K562 (cell line): ENCODE measurements around the gene BRWD1. TPM values are rescaled to one million over a fixed set of nuclear protein-coding genes. Genes with fewer than 3 reads are reported as not detected.

Source experiments
- ARNT ChIP-seq, 2 experiments: fragments of 450-650 bp; IDR thresholded peaks; 2 replicates each; pipeline ENCODE4 v1.6.1; 2016; ENCODE audit warnings: mild to moderate bottlenecking in 1 of 2
- BRF2 ChIP-seq: IDR thresholded peaks from 3 replicates; pipeline ENCODE4 v1.6.1; 2011; ENCODE audit warnings: borderline replicate concordance, mild to moderate bottlenecking; ENCODE audit not compliant: insufficient read length, insufficient read depth
- C11orf30 ChIP-seq: fragments of 450-650 bp; IDR thresholded peaks from 2 replicates; pipeline ENCODE4 v1.6.1; 2016; ENCODE audit warnings: low read depth, mild to moderate bottlenecking
- CBFA2T2 ChIP-seq: fragments of 450-650 bp; conservative IDR thresholded peaks from 2 replicates; pipeline ENCODE4 v1.6.1; 2017; ENCODE audit warnings: mild to moderate bottlenecking
- CCNT2 ChIP-seq: IDR thresholded peaks from 2 replicates; pipeline ENCODE4 v1.6.1; 2011; ENCODE audit warnings: borderline replicate concordance, low read depth, mild to moderate bottlenecking, moderate library complexity, mixed read lengths, low read length; ENCODE audit not compliant: insufficient read length; ENCODE audit errors: extremely low read depth
- CUX1 ChIP-seq: fragments of 200-800 bp; sonication (Bioruptor generic); IDR thresholded peaks from 2 replicates; pipeline ENCODE4 v1.6.1; 2016; ENCODE audit warnings: missing genetic modification characterization, missing compliant biosample characterization
- DMBX1 ChIP-seq: fragments of 250-450 bp; sonication (Bioruptor Pico); IDR thresholded peaks from 2 replicates; pipeline ENCODE4 v1.8.0; 2022; ENCODE audit warnings: inconsistent platforms, mild to moderate bottlenecking, moderate library complexity, borderline replicate concordance
- ELF4 ChIP-seq: fragments of 450-650 bp; formaldehyde crosslinking; IDR thresholded peaks from 2 replicates; pipeline ENCODE4 v1.4.0; 2022; ENCODE audit warnings: missing genetic modification characterization
- ERF ChIP-seq: fragments of 450-650 bp; formaldehyde crosslinking; IDR thresholded peaks from 2 replicates; pipeline ENCODE4 v1.4.0; 2020; ENCODE audit warnings: mild to moderate bottlenecking, mixed read lengths
- HCFC1 ChIP-seq: IDR thresholded peaks from 2 replicates; pipeline ENCODE4 v1.6.1; 2012; ENCODE audit warnings: low read depth, low read length, improper control_type of control experiment
- HDAC2 ChIP-seq: fragments of 450-650 bp; IDR thresholded peaks from 2 replicates; pipeline ENCODE4 v1.6.1; 2016; ENCODE audit warnings: mild to moderate bottlenecking
- MEF2D ChIP-seq: conservative IDR thresholded peaks from 2 replicates; pipeline ENCODE4 v1.6.1; 2016; ENCODE audit warnings: low read depth, missing genetic modification characterization, missing compliant biosample characterization
- SREBF2 ChIP-seq: sonication (generic); formaldehyde crosslinking; IDR thresholded peaks from 2 replicates; pipeline ENCODE4 v1.4.0; 2020; ENCODE audit warnings: mild to moderate bottlenecking, missing genetic modification reagents
- TARDBP ChIP-seq: fragments of 450-650 bp; IDR thresholded peaks from 2 replicates; pipeline ENCODE4 v1.6.1; 2016
- TCF3 ChIP-seq: sonication (generic); formaldehyde crosslinking; IDR thresholded peaks from 2 replicates; pipeline ENCODE4 v1.4.0; 2020; ENCODE audit warnings: mild to moderate bottlenecking, missing genetic modification reagents
- TRIM24 ChIP-seq, 2 experiments: fragments of 450-650 bp; IDR thresholded peaks; 2 replicates each; pipeline ENCODE4 v1.6.1; 2016
- U2AF1 ChIP-seq: fragments of 200-400 bp; formaldehyde crosslinking; optimal IDR thresholded peaks from 2 replicates; pipeline ENCODE3; 2017; ENCODE audit warnings: mild to moderate bottlenecking, low read depth, low read length, moderate library complexity
- ZFP1 ChIP-seq: fragments of 450-650 bp; formaldehyde crosslinking; IDR thresholded peaks from 2 replicates; pipeline ENCODE4 v1.4.0; 2020; ENCODE audit warnings: mild to moderate bottlenecking, mixed read lengths
- ZNF347 ChIP-seq: fragments of 450-650 bp; formaldehyde crosslinking; IDR thresholded peaks from 2 replicates; pipeline ENCODE4 v1.4.0; 2020; ENCODE audit warnings: low read depth, mild to moderate bottlenecking, moderate library complexity
- ZNF740 ChIP-seq, 3 experiments: fragments of 200-800 bp in 1 of 3; sonication (Bioruptor generic) in 1 of 3; sonication (generic) in 1 of 3; formaldehyde crosslinking in 1 of 3; IDR thresholded peaks; 2 replicates each; pipeline versions ENCODE4 v1.6.1 to v1.8.0; 2016 to 2022; ENCODE audit warnings: mild to moderate bottlenecking in 2 of 3, missing compliant biosample characterization in 2 of 3, missing genetic modification characterization in 2 of 3, missing genetic modification reagents in 1 of 3
- polyA plus RNA-seq, 8 experiments: library from polyadenylated mRNA; depleted of rRNA in 4 of 8; stranded (reverse) in 5 of 8; unstranded in 3 of 8; fragments of >200 nt; fragmentation: Nextera tagmentation in 2 of 8; fragmentation: Illumina TruSeq in 1 of 8; extraction: Ambion mirVana in 2 of 8; extraction: Trizol in 1 of 8; gene quantifications; 2 replicates each; pipeline versions ENCODE4 v1.2.1 to v1.2.3, GENCODE V29; 2011 to 2014; ENCODE audit warnings: inconsistent platforms in 1 of 8, missing spikeins in 1 of 8
- total RNA-seq, 7 experiments: library from RNA; depleted of rRNA in 6 of 7; stranded (reverse); fragments of >200 nt in 6 of 7; fragmentation: Illumina TruSeq in 2 of 7; extraction: Trizol in 2 of 7; gene quantifications; 2 replicates each; pipeline versions ENCODE4 v1.2.1 to v1.2.3, GENCODE V29; 2011 to 2021; ENCODE audit warnings: low replicate concordance in 1 of 7
- TF ChIP-seq, protein P1 (sequence below): sonication (generic); formaldehyde crosslinking; IDR thresholded peaks from 2 replicates; pipeline ENCODE4 v1.5.0; 2020; ENCODE audit warnings: missing genetic modification reagents

Gene BRWD1
- total and polyA plus RNA-seq, 9 of the 15 experiments (the other 6 are each of a cell fraction or from before 2014, with no cell fraction given): 10.1 to 60.2 (median 34.1) TPM

GRCh38 chr21:39148975-39149374, 164.5 kb downstream of the BRWD1 start (continued):
- TF ChIP-seq HDAC2: no peak
- no peak for TF ChIP-seq DMBX1
- no peak for TF ChIP-seq ARNT (IDR thresholded peaks at IDR 0.05)
- no peak for TF ChIP-seq HCFC1
- no peak for TF ChIP-seq TCF3
- TF ChIP-seq ZNF740 (CRISPR knock-in tag; IDR thresholded peaks at IDR 0.05): no peak
- TF ChIP-seq ZNF740 (tag; IDR thresholded peaks at IDR 0.05): no peak
- no peak for TF ChIP-seq ELF4
- no peak for TF ChIP-seq ZFP1 (CRISPR knock-in tag)
- peak in 1 of 2 experiments; percentile 78; a peak in 2 of 4 replicates for TF ChIP-seq TRIM24 (IDR thresholded peaks at IDR 0.05)
- TF ChIP-seq, protein P1, sequence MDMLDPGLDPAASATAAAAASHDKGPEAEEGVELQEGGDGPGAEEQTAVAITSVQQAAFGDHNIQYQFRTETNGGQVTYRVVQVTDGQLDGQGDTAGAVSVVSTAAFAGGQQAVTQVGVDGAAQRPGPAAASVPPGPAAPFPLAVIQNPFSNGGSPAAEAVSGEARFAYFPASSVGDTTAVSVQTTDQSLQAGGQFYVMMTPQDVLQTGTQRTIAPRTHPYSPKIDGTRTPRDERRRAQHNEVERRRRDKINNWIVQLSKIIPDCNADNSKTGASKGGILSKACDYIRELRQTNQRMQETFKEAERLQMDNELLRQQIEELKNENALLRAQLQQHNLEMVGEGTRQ (CRISPR knock-in tag): no peak
- TF ChIP-seq SREBF2 (CRISPR knock-in tag): no peak
- no peak for TF ChIP-seq MEF2D (tag)
- TF ChIP-seq ERF: no peak
- no peak for TF ChIP-seq BRF2
- peak; percentile 67 for TF ChIP-seq CBFA2T2
- TF ChIP-seq U2AF1: no peak
- no peak for TF ChIP-seq CUX1 (CRISPR knock-in tag)
- TF ChIP-seq TARDBP: no peak
- TF ChIP-seq ZNF347 (CRISPR knock-in tag): no peak
- TF ChIP-seq CCNT2: no peak
- no peak for TF ChIP-seq C11orf30
